Occipital lobe (tissue), 2 donors: ENCODE data around the gene FBXL16. TPM values are rescaled to one million over a fixed set of nuclear protein-coding genes. Genes with fewer than 3 reads are reported as not detected.
"Not testable (repeated sequence)": the region's sequence is repeated elsewhere in the genome, so short reads cannot be mapped to it uniquely, and the experiment has no call there.

Source experiments
- DNase-seq: peaks from one replicate; lab custom pipeline; 2025; lab: John Stamatoyannopoulos, UW
- total RNA-seq: library from RNA; depleted of rRNA; stranded (reverse); fragments of >200 nt; gene quantifications from one replicate; pipeline ENCODE4 v1.2.3, GENCODE V29; 2014

The FBXL16 gene
- total RNA-seq, 1 donor from 2014 or later: 3.7 TPM

DNA sequence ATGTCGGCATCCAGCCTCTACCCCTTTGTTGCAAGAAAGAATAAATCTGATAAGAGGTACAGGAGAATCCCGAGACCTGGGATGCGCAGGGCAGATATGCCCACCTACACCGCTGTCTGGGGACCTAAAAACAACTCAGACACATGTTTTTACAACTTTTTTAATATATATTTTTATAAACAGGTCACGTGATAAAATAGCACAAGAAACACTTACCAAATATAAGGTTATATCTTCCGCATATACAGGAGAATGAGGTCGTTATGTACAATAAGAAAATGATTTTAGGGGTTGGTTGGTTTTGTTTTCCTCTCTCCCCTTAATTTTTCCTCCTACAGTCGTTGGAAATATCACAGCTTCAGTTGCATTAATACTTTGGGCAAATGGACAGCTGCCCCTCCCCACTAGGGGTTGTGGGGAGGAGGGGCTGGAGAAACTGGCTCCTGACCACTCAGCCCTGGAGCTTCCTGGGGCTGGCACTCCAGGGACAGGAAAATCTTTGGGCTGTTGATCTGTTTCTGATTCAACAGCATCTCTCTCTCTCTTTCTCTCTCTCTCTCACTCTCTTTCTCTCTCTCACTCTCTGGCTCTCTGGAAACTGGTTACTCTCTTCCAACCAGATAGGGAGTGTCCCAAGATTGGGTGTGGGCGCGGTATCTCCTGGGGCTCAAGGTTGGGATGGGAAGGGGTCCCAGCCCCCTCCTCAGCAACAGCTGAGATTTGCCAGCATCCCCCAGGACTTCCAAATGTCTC is 13.1 kb downstream of the FBXL16 start:
- DNase-seq: no peak

DNA sequence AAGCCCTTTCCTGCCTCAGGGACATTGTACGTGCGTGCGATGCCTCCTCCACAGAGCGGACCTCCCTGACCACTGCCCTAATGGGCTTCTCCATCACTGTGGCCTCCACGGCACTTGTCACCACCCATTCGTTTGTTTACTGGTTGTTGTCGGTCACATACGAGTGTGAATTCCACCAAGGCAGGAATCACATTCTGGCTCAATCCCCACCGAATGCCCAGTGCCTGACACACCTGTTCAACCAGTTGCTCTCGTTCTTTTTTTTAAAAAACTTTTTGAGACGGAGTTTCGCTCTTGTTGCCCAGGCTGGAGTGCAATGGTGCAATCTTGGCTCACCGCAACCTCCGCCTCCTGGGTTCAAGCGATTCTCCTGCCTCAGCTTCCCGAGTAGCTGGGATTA is 14.4 kb downstream of the FBXL16 start:
- DNase-seq: not testable (repeated sequence)

DNA sequence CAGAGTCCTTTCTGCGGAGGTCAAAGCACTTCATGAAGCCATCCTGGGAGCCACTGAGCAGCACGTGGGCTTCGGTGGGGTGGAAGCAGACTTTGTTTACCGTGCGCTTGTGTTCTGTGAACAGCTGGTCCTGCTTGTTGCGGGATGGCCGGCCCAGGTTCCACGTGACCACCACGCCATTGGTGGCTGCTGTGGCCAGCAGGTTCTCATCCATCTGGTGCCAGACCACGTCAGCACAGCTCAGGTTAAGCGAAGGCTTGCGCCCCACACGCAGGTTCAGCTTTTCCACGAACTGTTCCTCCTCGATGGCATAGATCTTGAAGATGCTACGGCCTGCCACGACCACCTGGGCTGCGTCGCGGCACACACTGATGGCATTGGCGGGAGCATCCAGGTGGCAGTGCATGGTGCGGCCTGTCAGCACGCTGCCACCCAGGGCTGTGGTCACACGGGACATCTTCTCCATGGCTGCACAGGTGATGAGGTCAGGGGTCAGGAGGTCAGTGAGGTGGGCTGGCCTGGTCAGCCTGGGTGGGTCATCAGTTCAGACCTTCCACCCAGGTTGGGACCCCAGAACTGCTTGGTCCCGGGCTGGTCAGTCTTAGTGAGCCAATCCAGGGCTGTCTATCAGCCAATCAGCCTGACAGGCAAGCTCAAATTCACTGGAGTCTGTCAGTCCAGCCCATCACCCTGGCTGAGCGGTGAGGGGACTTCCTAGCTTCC is 16.3 kb downstream of the FBXL16 start:
- no peak for DNase-seq

DNA sequence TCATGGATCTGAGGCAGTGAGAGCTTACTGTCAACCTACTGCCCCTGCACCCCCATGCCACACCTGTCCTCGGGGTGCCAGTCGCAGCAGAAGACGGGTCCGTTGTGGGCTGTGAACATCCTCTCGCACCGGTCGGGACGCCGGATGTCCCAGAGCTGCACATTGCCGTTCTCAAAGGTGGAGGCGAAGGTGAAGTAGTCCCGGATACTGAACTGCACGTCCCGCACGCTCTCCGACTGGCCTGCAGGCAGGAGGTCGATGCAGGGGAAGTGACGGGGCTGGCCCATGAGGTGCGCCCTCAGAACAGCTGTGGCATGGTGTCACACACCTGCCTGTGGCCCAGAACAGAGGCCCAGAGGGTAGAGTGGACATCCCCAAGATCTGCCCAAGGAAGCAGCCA is 18.1 kb downstream of the FBXL16 start:
- DNase-seq: no peak

DNA sequence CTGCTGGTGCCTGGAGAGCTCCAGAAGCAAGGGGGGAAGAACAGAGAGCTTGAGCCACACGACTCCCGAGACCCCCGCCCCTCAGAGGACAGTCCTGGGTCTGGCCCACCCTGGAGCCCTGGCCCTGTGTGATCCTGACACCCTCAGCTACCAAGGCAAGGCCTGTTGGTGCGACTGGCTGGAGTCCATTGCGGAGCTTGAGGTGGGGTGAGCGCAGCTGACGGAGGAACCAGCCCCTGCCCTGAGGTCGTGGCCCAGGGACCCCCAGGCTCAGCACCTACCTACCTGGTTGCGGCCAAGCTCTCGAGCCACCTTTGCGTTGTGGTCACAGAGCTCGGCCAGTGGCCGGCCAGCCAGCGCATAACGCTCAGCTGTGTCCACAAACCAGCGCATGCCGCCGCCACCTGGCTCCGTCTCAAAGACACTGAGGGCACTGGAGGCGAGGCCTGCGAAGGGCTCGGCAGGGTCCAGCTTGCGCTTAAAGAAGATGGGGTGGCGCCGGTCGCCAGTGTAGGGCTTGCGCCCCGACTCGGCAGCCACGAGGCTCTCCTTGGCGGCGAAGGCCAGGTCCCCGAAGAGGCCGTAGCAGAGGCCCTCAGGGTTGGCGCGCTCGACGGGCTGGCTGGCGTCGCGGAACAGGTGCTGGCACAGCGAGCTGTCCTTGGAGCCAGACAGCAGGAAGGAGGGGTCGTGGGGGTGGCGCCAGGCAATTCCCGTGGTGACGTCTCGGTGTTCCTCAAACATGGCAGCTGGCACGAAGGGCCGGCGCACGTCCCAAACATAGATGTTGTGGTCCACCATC is 18.9 kb downstream of the FBXL16 start:
- no peak for DNase-seq

DNA sequence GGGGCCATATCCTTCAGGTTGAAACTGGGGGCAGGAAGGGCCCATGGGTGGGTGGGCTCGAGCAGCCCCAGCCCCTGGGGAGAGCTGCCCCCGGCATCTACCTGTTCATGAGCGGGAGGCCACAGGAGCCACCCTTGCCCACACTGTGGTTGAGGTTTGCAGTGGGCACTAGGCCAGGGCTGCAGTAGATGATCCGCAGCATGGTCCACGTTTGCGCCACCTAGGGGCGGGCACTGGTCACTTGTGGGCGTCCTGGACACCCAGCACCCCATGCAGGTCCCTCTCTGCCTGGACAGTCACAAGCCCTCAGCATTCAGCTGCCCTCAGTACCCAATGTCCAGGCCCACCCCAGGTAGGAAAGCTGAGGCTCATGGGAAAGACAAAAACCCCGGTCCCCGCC is 19.6 kb downstream of the FBXL16 start:
- DNase-seq: no peak

DNA sequence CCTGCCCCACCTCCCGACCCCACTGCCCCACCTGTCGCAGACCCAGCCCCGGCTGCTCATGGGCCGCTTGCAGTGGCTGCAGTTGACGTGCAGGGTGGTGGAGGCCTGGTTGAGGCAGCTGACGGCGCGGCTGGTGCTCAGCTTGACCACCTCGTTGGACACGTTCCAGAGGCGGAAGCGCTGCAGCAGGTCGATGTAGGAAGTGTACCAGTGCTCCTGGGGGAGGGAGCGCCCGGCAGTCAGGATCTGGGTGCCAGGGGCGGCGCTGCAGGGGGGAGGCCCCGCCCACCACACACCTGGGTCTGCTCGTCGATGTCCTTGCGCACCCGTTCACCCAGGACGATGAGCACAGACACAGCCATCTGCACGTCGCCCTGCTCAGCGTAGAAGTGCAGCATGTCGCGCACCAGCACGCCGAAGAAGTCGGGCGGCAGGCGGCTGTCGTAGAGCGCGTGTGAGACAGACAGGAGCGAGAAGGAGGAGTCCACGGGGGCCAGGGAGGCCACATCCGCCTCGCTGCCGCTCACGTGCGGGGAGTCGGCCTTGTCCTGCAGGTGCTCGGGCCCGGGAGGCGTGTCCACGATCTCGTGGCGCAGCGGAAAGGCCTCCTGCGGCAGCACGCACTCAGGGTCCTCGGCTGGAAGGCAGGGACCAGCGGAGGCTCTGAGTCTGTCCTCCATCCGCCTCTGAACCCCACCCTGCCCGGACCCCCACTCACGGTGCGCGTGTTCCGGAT is 20.5 kb downstream of the FBXL16 start:
- DNase-seq: no peak

DNA sequence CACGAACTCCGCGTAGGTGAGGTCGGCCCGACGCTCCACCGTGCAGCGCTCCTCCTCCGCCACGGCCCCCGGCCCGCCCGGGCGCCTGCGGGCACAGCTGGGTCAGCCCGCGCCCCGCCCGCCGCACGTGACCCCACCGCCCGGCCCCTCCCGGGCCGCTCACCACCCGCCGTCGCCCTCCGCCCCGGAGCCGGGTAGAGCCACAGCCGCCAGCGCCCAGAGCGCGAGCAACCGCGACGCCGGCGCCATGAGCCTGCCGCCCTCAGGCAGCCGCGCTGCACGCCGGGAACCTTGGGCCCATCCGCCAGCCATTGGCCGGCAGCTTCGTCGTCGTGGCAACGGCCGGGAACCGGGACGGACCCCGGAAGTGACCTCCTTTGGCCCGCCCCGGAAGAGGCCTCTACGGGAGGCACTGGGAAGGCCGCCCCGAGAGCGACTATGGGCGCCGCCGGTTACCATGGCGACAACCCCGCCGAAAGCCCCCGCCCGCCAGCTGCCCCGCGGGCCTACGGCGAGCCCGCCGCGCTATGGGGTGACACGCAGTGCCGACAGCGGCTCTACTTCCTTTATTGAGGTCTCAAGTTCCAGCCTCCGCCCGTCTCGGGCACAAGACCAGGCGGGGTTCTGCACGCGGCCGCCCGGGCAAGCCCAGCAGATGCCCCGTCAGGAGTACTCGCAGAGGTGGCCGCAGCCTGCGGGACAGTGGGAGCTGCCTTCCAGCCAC is 21.4 kb downstream of the FBXL16 start, which contains the start of gene JMJD8:
Gene JMJD8, minus strand, starts transcription at position 264 of the 724 bp plus-strand sequence. Its CDS starts 15 bp downstream, at position 249.
- DNase-seq: peak; percentile 96

DNA sequence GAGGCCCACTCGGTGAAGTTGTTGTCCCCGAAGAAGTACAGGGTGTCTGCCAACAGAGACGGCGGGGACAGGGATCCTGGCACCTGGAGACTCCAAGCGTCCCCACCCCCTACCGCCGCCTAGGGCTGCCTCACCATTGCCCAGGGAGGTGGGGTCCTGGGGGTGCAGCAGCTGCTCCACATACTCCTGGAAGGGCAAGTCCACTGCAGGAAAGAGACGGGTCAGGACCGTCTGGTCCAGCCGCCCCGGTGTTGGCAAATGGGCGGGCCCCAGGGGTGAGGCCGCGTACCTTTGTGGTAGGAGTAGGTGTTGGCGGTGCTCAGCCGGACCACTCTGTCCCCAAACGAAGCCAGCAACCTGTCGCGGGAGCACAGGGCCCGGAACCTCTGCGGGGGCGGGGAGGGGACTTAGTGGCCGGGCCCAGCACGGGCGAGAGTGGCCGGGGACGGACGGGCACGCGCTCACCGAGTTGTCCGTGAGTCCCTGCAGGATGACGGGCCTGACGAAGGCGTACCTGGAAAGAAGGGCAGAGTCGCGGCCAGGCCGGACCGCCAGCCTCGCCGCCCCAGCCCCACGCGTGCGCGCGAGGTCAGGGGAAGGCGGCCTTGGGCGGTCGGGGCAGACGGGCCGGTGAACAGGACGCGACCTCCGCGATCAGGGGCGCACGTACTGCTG is 22.1 kb downstream of the FBXL16 start:
- no peak for DNase-seq

DNA sequence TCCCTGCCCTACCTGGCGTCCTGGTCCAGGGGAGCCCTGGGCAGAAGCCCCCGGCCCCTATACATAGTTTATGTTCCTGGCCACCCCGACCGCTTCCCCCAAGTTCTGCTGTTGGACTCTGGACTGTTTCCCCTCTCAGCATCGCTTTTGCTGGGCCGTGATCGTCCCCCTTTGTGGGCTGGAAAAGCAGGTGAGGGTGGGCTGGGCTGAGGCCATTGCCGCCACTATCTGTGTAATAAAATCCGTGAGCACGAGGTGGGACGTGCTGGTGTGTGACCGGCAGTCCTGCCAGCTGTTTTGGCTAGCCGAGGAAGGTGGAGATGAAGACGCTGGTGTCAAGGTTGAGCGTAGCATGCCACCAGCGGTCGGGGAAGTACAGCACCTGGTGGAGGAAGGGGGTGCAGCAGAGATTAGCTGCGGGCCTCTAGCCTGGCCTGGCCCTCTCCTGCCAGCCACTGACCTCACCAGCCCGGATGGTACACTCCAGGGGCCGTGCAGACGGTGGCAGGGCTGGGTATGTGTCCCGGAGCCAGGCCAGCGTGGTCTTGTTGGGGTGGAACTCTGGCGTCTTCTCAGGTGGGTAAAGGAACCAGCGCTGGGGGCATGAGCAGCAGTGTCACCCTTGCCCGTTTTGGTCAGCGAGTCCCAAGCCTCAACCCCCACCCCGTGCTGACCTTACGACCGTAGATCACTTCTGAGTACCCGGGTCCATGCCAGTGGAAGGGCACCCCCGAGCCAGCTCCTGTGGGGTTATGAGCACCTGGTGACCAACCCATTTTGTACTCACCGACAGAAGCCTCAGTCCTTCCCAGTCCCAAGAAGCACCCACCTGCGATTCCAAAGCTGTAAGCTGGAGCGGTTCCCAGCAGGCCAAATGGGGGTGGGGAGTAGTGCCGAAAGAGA is 22.9 kb downstream of the FBXL16 start:
- DNase-seq: no peak

DNA sequence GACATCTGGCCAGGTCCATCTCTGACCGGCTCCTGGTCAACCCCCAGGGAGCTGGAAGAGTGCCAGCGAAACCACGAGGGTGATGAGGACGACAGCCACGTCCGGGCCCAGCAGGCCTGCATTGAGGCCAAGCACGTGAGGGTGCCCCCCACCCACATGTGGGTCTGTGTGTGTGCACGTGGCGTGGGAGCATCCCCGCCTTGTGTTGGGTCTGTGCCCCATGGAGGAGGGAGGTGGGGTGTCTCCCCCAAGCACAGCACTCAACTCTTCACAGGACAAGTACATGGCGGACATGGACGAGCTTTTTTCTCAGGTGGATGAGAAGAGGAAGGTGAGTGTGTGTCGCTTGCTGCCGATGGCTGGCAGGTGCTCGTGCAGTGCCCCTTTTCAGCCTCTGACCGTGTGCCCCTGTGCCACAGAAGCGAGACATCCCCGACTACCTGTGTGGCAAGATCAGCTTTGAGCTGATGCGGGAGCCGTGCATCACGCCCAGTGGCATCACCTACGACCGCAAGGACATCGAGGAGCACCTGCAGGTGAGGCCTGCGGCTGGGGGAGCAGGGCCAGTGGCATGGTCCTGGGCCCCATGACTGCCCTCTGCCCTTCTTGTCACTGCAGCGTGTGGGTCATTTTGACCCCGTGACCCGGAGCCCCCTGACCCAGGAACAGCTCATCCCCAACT is 23.7 kb downstream of the FBXL16 start:
- DNase-seq: no peak

DNA sequence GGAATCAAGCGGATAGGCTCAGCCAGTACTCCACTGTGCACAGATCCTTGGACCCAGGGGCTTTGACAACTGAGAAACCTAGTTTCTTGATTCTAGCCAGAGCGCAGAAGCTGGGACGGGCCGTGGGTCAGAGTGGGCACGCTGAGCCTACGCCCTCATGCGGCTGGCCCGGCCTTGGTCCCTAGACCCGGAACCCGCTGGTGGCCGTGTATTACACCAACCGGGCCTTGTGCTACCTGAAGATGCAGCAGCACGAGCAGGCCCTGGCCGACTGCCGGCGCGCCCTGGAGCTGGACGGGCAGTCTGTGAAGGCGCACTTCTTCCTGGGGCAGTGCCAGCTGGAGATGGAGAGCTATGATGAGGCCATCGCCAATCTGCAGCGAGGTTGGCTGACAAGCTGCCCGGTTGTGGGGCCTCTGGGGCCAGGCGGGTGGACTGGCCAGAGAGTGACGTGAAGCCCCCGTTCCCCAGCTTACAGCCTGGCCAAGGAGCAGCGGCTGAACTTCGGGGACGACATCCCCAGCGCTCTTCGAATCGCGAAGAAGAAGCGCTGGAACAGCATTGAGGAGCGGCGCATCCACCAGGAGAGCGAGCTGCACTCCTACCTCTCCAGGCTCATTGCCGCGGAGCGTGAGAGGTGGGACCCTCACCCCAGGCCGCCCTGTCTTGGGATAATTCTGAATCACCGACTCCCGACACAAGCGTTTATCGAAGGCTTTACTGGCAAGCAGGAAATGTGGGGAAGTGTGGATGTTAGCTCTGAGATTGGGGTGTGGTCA is 24.4 kb downstream of the FBXL16 start:
- no peak for DNase-seq

DNA sequence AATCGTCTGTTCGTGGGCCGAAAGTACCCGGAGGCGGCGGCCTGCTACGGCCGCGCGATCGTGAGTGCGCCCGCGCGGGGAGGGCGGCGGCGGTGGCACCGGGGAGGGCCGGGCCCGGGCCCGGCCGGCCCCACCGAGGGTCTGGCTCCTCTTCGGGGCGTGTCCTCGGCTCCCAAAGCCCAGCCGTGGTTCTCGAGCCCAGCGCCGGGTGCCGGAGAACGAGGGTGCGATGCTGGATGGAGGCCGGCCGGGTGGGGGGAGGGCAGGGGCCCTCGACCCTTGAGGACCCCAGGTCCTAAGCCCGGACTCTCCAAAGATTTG is 25.0 kb downstream of the FBXL16 start:
- no peak for DNase-seq

DNA sequence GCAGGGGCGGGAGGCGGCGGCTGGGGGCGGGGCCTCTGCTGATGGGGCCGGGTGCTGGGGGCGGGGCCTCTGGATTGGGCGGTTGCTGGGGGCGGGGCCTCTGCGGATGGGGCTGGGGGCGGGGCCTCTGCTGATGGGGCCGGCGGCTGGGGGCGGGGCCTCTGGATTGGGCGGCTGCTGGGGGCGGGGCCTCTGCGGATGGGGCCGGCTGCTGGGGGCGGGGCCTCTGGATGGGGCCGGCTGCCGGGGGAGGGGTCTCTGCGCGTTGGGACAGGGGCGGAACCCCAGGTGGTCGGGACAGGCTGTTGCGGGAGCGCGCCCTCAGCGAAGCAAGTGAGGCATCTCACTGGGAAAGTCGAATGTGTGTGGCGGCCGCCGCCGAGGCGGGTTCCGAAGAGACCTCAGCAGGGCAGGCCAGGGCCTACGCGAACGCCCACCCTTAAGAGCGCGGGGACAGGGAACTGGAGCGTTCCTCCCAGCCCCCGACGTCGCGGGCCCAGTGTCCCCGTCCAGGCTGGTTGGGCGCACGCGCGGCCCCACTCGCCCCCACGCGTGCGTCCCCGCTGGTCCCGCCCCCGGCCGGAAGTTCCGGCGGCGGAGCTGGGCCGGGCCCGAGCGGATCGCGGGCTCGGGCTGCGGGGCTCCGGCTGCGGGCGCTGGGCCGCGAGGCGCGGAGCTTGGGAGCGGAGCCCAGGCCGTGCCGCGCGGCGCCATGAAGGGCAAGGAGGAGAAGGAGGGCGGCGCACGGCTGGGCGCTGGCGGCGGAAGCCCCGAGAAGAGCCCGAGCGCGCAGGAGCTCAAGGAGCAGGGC is 25.6 kb downstream of the FBXL16 start, which contains the start of gene STUB1:
Gene STUB1, plus strand, starts transcription at position 597 of the 811 bp plus-strand sequence. Its CDS starts 116 bp downstream, at position 713.
- DNase-seq: peak; percentile 90

DNA sequence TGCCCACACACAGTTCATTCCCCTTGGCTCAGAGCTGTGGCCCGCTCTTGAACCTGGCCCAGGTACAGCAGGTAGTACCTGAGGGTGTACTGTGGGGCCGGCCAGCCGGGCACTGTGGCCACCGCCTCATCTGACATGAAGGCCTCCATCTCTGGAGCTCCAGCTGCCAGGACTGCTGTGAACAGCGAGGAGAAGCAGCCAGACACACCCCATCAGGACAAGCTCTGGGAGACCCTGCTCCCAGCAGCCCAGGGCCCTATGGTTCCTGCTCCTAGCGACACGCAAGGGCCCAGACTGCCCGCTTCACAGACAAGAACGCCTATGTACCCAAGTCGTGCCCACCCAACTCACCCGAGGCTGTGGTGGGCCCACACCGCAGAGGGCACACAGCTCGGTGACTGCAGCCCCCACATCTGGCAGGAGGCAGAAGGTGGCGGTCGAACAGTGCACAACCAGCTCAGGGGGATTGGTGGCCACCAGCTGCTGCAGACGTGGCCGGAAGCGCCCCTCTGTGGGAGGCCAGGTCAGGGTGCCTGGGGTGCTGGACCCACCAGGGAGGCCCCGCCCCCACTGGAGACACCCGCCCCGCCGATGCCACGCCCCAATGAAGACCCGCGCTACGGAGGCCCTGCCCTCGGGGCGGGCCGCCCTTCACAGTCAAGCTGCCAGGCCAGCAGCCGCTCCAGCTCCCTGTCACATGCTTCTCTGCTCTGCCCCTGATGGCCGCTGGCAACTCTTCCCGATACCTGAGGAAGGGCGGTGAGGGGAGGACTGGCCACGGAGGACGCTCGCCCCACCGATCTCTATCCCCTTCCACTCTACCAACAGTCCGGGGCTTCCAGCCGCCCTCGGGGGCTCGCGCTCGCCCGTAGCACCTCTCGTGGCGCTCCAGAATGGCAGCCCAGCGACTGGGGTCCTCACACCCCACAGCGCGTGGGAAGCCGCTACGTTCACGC is 26.5 kb downstream of the FBXL16 start:
- DNase-seq: peak; percentile 38
